K562 (cell line): ENCODE results near the gene R3HDM2. TPM values are rescaled to one million over a fixed set of nuclear protein-coding genes. Genes with fewer than 3 reads are reported as not detected.

ENCODE experiments used
- DMBX1 ChIP-seq: fragments of 250-450 bp; sonication (Bioruptor Pico); IDR thresholded peaks from 2 replicates; pipeline ENCODE4 v1.8.0; 2022; ENCODE audit warnings: inconsistent platforms, mild to moderate bottlenecking, moderate library complexity, borderline replicate concordance
- HMGN3 ChIP-seq: IDR thresholded peaks from 2 replicates; pipeline ENCODE4 v1.6.1; 2011; ENCODE audit warnings: borderline replicate concordance, low read depth, mild to moderate bottlenecking, mixed read lengths, low read length; ENCODE audit not compliant: insufficient read length; ENCODE audit errors: extremely low read depth
- HNRNPLL ChIP-seq: fragments of 200-400 bp; formaldehyde crosslinking; IDR thresholded peaks from 2 replicates; pipeline ENCODE4 v1.6.1; 2017; ENCODE audit warnings: low read length, low read depth, mild to moderate bottlenecking; ENCODE audit not compliant: poor library complexity, severe bottlenecking
- KDM1A ChIP-seq, 2 experiments: fragments of 450-650 bp; IDR thresholded peaks; 2 replicates each; pipeline ENCODE4 v1.6.1; 2016; ENCODE audit warnings: mild to moderate bottlenecking in 2 of 2
- MYC ChIP-seq, 2 experiments: fragments of 250-450 bp in 1 of 2; sonication (Bioruptor Pico) in 1 of 2; IDR thresholded peaks; 2 replicates each; pipeline versions ENCODE4 v1.5.1 to v1.6.1; 2012 to 2021; ENCODE audit warnings: low read depth in 2 of 2, borderline replicate concordance in 1 of 2, improper control_type of control experiment in 1 of 2, low read length in 1 of 2, mild to moderate bottlenecking in 1 of 2, moderate library complexity in 1 of 2
- NFE2L1 ChIP-seq: fragments of 450-650 bp; IDR thresholded peaks from 2 replicates; pipeline ENCODE4 v1.6.1; 2016; ENCODE audit warnings: missing genetic modification characterization, low read depth, mild to moderate bottlenecking, missing compliant biosample characterization, moderate library complexity, borderline replicate concordance
- TAL1 ChIP-seq: fragments of 450-650 bp; IDR thresholded peaks from 2 replicates; pipeline ENCODE4 v1.6.1; 2016; ENCODE audit warnings: mild to moderate bottlenecking
- ZNF263 ChIP-seq: sonication (generic); formaldehyde crosslinking; IDR thresholded peaks from 2 replicates; pipeline ENCODE4 v1.8.0; 2022; ENCODE audit warnings: mild to moderate bottlenecking, missing genetic modification reagents, borderline replicate concordance
- polyA plus RNA-seq, 8 experiments: library from polyadenylated mRNA; depleted of rRNA in 4 of 8; stranded (reverse) in 5 of 8; unstranded in 3 of 8; fragments of >200 nt; fragmentation: Nextera tagmentation in 2 of 8; fragmentation: Illumina TruSeq in 1 of 8; extraction: Ambion mirVana in 2 of 8; extraction: Trizol in 1 of 8; gene quantifications; 2 replicates each; pipeline versions ENCODE4 v1.2.1 to v1.2.3, GENCODE V29; 2011 to 2014; ENCODE audit warnings: inconsistent platforms in 1 of 8, missing spikeins in 1 of 8
- total RNA-seq, 7 experiments: library from RNA; depleted of rRNA in 6 of 7; stranded (reverse); fragments of >200 nt in 6 of 7; fragmentation: Illumina TruSeq in 2 of 7; extraction: Trizol in 2 of 7; gene quantifications; 2 replicates each; pipeline versions ENCODE4 v1.2.1 to v1.2.3, GENCODE V29; 2011 to 2021; ENCODE audit warnings: low replicate concordance in 1 of 7
- TF ChIP-seq, protein P1 (sequence below): fragments of 450-650 bp; IDR thresholded peaks from 2 replicates; pipeline ENCODE4 v1.6.1; 2016; ENCODE audit warnings: mild to moderate bottlenecking, moderate library complexity
- TF ChIP-seq, protein P2 (sequence below), 2 experiments: fragments of 250-450 bp in 1 of 2; fragments of 450-650 bp in 1 of 2; sonication (Bioruptor Pico) in 1 of 2; IDR thresholded peaks; 2 replicates each; pipeline versions ENCODE4 v1.6.1 to v1.8.0; 2016 to 2021; ENCODE audit warnings: mild to moderate bottlenecking in 2 of 2, moderate library complexity in 2 of 2, missing compliant biosample characterization in 1 of 2, missing genetic modification characterization in 1 of 2

The R3HDM2 gene
- total and polyA plus RNA-seq, 9 of the 15 experiments (the other 6 are each of a cell fraction or from before 2014, with no cell fraction given): 3.3 to 18.8 (median 9.0) TPM

DNA sequence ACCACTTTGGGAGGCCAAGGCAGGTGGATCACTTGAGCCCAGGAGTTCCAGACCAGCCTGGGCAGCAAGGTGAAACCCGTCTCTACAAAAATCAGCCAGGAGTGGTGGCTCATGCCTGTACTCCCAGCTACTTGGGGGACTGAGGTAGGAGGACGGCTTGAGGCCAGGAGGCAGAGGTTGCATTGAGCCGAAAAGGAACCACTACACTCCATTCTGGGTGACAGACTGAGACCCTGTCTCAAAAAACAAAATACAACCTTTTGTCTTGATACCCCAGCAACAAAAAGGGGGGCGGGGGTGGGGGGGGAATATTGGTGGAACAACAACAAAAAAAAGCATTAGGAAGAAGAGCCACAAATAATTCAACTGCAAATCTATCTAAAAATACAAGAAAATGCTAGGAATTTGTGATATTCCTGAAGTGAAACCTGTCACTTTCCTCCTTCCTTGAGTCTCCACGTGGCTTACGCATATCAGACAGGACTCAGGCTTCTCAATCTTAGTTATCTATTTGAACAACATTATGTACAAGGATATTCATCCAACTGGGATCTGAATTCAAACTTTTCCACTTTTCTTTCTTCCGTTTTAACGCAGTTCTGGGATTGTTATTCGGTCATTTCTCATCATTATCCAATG lies 1.3 kb downstream of the R3HDM2 start (continued):
- TF ChIP-seq, protein P1, sequence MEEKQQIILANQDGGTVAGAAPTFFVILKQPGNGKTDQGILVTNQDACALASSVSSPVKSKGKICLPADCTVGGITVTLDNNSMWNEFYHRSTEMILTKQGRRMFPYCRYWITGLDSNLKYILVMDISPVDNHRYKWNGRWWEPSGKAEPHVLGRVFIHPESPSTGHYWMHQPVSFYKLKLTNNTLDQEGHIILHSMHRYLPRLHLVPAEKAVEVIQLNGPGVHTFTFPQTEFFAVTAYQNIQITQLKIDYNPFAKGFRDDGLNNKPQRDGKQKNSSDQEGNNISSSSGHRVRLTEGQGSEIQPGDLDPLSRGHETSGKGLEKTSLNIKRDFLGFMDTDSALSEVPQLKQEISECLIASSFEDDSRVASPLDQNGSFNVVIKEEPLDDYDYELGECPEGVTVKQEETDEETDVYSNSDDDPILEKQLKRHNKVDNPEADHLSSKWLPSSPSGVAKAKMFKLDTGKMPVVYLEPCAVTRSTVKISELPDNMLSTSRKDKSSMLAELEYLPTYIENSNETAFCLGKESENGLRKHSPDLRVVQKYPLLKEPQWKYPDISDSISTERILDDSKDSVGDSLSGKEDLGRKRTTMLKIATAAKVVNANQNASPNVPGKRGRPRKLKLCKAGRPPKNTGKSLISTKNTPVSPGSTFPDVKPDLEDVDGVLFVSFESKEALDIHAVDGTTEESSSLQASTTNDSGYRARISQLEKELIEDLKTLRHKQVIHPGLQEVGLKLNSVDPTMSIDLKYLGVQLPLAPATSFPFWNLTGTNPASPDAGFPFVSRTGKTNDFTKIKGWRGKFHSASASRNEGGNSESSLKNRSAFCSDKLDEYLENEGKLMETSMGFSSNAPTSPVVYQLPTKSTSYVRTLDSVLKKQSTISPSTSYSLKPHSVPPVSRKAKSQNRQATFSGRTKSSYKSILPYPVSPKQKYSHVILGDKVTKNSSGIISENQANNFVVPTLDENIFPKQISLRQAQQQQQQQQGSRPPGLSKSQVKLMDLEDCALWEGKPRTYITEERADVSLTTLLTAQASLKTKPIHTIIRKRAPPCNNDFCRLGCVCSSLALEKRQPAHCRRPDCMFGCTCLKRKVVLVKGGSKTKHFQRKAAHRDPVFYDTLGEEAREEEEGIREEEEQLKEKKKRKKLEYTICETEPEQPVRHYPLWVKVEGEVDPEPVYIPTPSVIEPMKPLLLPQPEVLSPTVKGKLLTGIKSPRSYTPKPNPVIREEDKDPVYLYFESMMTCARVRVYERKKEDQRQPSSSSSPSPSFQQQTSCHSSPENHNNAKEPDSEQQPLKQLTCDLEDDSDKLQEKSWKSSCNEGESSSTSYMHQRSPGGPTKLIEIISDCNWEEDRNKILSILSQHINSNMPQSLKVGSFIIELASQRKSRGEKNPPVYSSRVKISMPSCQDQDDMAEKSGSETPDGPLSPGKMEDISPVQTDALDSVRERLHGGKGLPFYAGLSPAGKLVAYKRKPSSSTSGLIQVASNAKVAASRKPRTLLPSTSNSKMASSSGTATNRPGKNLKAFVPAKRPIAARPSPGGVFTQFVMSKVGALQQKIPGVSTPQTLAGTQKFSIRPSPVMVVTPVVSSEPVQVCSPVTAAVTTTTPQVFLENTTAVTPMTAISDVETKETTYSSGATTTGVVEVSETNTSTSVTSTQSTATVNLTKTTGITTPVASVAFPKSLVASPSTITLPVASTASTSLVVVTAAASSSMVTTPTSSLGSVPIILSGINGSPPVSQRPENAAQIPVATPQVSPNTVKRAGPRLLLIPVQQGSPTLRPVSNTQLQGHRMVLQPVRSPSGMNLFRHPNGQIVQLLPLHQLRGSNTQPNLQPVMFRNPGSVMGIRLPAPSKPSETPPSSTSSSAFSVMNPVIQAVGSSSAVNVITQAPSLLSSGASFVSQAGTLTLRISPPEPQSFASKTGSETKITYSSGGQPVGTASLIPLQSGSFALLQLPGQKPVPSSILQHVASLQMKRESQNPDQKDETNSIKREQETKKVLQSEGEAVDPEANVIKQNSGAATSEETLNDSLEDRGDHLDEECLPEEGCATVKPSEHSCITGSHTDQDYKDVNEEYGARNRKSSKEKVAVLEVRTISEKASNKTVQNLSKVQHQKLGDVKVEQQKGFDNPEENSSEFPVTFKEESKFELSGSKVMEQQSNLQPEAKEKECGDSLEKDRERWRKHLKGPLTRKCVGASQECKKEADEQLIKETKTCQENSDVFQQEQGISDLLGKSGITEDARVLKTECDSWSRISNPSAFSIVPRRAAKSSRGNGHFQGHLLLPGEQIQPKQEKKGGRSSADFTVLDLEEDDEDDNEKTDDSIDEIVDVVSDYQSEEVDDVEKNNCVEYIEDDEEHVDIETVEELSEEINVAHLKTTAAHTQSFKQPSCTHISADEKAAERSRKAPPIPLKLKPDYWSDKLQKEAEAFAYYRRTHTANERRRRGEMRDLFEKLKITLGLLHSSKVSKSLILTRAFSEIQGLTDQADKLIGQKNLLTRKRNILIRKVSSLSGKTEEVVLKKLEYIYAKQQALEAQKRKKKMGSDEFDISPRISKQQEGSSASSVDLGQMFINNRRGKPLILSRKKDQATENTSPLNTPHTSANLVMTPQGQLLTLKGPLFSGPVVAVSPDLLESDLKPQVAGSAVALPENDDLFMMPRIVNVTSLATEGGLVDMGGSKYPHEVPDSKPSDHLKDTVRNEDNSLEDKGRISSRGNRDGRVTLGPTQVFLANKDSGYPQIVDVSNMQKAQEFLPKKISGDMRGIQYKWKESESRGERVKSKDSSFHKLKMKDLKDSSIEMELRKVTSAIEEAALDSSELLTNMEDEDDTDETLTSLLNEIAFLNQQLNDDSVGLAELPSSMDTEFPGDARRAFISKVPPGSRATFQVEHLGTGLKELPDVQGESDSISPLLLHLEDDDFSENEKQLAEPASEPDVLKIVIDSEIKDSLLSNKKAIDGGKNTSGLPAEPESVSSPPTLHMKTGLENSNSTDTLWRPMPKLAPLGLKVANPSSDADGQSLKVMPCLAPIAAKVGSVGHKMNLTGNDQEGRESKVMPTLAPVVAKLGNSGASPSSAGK: 0 out of 2 replicates have a peak, but pooled peaks have one; percentile 32
- peak; percentile 24; the same call in 1 of the 2 replicates for TF ChIP-seq ZNF263 (CRISPR knock-in tag)
- peak; percentile 49 for TF ChIP-seq TAL1
- TF ChIP-seq DMBX1 (CRISPR knock-in tag): no peak
- TF ChIP-seq, protein P2, sequence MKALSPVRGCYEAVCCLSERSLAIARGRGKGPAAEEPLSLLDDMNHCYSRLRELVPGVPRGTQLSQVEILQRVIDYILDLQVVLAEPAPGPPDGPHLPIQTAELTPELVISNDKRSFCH (CRISPR knock-in tag; IDR thresholded peaks at IDR 0.05): no peak
- TF ChIP-seq, protein P2 (tag; IDR thresholded peaks at IDR 0.05): no peak
- peak in 1 of 2 experiments; percentile 19; a peak in 1 of 4 replicates for TF ChIP-seq KDM1A (IDR thresholded peaks at IDR 0.05)
- no peak for TF ChIP-seq NFE2L1
- TF ChIP-seq MYC (IDR thresholded peaks at IDR 0.05; ENCODE audit: low read depth, low read length): peak; percentile 84
- TF ChIP-seq MYC (CRISPR knock-in tag; IDR thresholded peaks at IDR 0.05; ENCODE audit: borderline replicate concordance, low read depth): no peak
- TF ChIP-seq HMGN3: no peak
- no peak for TF ChIP-seq HNRNPLL
